Measurements from ENCODE around the gene FAM170B. TPM values are rescaled to one million over a fixed set of nuclear protein-coding genes. Genes with fewer than 3 reads are reported as not detected.

Gene FAM170B
- total and polyA plus RNA-seq, 2 experiments from 2014 or later = not detected

DNA sequence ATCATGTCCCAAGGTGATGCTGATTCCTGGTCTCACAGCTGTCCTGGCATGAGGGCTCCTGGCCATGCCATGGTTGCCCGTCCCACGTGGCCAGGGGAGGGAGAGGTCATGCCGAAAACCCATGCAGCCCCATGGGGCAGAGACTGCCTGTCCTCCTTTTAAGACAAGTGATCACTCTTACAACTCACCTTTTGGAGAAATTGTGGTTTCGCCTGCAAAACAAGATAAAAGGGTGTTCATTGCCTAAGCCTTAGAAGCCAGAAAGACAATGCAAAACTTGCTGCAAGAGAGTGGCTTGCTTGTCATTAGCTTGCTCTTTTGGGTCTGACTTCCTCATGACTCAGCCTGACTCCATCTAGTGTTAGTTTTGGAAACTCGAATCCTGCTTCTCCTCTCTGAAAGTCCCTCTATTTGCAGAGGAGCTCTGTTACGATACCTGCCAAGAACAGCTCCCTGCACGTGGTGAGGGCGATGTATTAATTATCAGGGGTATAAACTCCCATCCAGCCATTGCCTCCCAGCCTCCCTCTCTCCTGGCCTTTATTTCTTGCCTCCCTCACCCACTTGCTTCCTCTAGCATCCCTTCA is 27.7 kb upstream of the FAM170B start:
- Mint-ChIP-seq H3K27me3 (ENCODE audit: insufficient read depth, low read depth, poor library complexity) (peaks cover 5% of the 10 kb centered on the region), H3K36me3 (ENCODE audit: low read depth) (peaks cover 2% of the 10 kb centered on the region; the same call in 1 of the 3 replicates), H3K4me1 (peaks cover 31% of the 10 kb centered on the region), H3K4me3 (no peak overlapping the region), H3K27ac (no peak overlapping the region), H3K9me3 (0 out of 3 replicates have a peak, but pooled peaks cover 3% of the 10 kb centered on the region)
- Histone ChIP-seq H3K4me1 (ENCODE audit: insufficient read depth) (peaks cover 21% of the 10 kb centered on the region), H3K79me2 (replicated peaks; ENCODE audit: insufficient read depth) (no peaks in the 10 kb centered on the region), H4K20me1 (replicated peaks; ENCODE audit: insufficient read depth) (no peaks in the 10 kb centered on the region), H3F3A (replicated peaks; ENCODE audit: low read depth) (no peaks in the 10 kb centered on the region), H3K27me3 (ENCODE audit: insufficient read depth) (no peaks in the 10 kb centered on the region), H3K4me3 (no peak overlapping the region), H2AFZ (peak overlapping the region; percentile 70; the same call in 1 of the 2 replicates), H3K27ac (ENCODE audit: low read depth) (no peak overlapping the region), H3K4me2 (no peak overlapping the region), H3K36me3 (ENCODE audit: insufficient read depth) (no peaks in the 10 kb centered on the region), H3K9me2 (ENCODE audit: insufficient read depth) (no peaks in the 10 kb centered on the region)
- DNase-seq (ENCODE audit: low spot score) (peak; percentile 66), ATAC-seq (peak; percentile 62)
- TF ChIP-seq, protein P1, sequence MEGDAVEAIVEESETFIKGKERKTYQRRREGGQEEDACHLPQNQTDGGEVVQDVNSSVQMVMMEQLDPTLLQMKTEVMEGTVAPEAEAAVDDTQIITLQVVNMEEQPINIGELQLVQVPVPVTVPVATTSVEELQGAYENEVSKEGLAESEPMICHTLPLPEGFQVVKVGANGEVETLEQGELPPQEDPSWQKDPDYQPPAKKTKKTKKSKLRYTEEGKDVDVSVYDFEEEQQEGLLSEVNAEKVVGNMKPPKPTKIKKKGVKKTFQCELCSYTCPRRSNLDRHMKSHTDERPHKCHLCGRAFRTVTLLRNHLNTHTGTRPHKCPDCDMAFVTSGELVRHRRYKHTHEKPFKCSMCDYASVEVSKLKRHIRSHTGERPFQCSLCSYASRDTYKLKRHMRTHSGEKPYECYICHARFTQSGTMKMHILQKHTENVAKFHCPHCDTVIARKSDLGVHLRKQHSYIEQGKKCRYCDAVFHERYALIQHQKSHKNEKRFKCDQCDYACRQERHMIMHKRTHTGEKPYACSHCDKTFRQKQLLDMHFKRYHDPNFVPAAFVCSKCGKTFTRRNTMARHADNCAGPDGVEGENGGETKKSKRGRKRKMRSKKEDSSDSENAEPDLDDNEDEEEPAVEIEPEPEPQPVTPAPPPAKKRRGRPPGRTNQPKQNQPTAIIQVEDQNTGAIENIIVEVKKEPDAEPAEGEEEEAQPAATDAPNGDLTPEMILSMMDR (conservative IDR thresholded peaks at IDR 0.05; ENCODE audit: low read depth in 2 of 2) = peak; percentile 44 to 66; a peak in 3 of 4 replicates
- TF ChIP-seq JUNB (IDR thresholded peaks at IDR 0.05; ENCODE audit: unreplicated experiment) = no peak

DNA sequence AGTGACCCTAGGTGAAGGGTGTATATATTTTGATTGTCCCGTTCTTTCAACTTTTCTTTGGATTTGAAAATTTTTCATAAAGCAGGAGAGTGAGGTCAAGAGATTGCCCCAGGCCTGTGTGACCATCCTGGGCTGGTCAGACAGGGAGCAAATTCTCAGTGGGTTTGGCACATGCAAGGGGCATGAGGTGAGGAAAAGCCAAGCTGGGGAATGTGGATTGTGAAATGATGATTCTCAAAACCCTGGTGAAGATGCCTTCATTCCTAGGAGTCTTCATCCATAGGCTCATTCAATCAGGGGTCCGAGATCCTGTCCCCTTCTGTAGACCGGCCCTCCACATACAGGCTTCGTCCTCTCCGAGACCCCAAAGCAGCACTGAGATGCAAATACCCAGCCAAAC is 27.0 kb upstream of the FAM170B start:
- ATAC-seq (no peak), DNase-seq (ENCODE audit: low spot score) (no peak)
- peaks cover 3% of the 10 kb centered on the region; the same call in 1 of the 3 replicates for H3K36me3 Mint-ChIP-seq (ENCODE audit: low read depth)
- no peaks in the 10 kb centered on the region; the same call in 1 of the 2 replicates for H3K9me2 ChIP-seq (ENCODE audit: insufficient read depth)
- H3K4me1 ChIP-seq (ENCODE audit: insufficient read depth) = peaks cover 21% of the 10 kb centered on the region
- no peaks in the 10 kb centered on the region for H3K36me3 ChIP-seq (ENCODE audit: insufficient read depth)
- H3K79me2 ChIP-seq (replicated peaks; ENCODE audit: insufficient read depth) = no peaks in the 10 kb centered on the region
- no peak for TF ChIP-seq STAT1 (IDR thresholded peaks at IDR 0.05; ENCODE audit: unreplicated experiment)
- TF ChIP-seq EZH2 (IDR thresholded peaks at IDR 0.05; ENCODE audit: low read depth, unreplicated experiment) = no peak
- TF ChIP-seq NANOG (IDR thresholded peaks at IDR 0.05; ENCODE audit: borderline replicate concordance) = no peak
- no peak for TF ChIP-seq POLR2AphosphoS5 (IDR thresholded peaks at IDR 0.05; ENCODE audit: low read depth)
- TF ChIP-seq EZH2phosphoT487 (IDR thresholded peaks at IDR 0.05; ENCODE audit: unreplicated experiment) = no peak
- TF ChIP-seq, protein P1 (conservative IDR thresholded peaks at IDR 0.05; ENCODE audit: low read depth in 2 of 2) = no peak
- TF ChIP-seq, protein P2, sequence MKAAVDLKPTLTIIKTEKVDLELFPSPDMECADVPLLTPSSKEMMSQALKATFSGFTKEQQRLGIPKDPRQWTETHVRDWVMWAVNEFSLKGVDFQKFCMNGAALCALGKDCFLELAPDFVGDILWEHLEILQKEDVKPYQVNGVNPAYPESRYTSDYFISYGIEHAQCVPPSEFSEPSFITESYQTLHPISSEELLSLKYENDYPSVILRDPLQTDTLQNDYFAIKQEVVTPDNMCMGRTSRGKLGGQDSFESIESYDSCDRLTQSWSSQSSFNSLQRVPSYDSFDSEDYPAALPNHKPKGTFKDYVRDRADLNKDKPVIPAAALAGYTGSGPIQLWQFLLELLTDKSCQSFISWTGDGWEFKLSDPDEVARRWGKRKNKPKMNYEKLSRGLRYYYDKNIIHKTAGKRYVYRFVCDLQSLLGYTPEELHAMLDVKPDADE (IDR thresholded peaks at IDR 0.05) = no peak
- TF ChIP-seq JUNB (IDR thresholded peaks at IDR 0.05; ENCODE audit: unreplicated experiment) = no peak
- TF ChIP-seq, protein P3, sequence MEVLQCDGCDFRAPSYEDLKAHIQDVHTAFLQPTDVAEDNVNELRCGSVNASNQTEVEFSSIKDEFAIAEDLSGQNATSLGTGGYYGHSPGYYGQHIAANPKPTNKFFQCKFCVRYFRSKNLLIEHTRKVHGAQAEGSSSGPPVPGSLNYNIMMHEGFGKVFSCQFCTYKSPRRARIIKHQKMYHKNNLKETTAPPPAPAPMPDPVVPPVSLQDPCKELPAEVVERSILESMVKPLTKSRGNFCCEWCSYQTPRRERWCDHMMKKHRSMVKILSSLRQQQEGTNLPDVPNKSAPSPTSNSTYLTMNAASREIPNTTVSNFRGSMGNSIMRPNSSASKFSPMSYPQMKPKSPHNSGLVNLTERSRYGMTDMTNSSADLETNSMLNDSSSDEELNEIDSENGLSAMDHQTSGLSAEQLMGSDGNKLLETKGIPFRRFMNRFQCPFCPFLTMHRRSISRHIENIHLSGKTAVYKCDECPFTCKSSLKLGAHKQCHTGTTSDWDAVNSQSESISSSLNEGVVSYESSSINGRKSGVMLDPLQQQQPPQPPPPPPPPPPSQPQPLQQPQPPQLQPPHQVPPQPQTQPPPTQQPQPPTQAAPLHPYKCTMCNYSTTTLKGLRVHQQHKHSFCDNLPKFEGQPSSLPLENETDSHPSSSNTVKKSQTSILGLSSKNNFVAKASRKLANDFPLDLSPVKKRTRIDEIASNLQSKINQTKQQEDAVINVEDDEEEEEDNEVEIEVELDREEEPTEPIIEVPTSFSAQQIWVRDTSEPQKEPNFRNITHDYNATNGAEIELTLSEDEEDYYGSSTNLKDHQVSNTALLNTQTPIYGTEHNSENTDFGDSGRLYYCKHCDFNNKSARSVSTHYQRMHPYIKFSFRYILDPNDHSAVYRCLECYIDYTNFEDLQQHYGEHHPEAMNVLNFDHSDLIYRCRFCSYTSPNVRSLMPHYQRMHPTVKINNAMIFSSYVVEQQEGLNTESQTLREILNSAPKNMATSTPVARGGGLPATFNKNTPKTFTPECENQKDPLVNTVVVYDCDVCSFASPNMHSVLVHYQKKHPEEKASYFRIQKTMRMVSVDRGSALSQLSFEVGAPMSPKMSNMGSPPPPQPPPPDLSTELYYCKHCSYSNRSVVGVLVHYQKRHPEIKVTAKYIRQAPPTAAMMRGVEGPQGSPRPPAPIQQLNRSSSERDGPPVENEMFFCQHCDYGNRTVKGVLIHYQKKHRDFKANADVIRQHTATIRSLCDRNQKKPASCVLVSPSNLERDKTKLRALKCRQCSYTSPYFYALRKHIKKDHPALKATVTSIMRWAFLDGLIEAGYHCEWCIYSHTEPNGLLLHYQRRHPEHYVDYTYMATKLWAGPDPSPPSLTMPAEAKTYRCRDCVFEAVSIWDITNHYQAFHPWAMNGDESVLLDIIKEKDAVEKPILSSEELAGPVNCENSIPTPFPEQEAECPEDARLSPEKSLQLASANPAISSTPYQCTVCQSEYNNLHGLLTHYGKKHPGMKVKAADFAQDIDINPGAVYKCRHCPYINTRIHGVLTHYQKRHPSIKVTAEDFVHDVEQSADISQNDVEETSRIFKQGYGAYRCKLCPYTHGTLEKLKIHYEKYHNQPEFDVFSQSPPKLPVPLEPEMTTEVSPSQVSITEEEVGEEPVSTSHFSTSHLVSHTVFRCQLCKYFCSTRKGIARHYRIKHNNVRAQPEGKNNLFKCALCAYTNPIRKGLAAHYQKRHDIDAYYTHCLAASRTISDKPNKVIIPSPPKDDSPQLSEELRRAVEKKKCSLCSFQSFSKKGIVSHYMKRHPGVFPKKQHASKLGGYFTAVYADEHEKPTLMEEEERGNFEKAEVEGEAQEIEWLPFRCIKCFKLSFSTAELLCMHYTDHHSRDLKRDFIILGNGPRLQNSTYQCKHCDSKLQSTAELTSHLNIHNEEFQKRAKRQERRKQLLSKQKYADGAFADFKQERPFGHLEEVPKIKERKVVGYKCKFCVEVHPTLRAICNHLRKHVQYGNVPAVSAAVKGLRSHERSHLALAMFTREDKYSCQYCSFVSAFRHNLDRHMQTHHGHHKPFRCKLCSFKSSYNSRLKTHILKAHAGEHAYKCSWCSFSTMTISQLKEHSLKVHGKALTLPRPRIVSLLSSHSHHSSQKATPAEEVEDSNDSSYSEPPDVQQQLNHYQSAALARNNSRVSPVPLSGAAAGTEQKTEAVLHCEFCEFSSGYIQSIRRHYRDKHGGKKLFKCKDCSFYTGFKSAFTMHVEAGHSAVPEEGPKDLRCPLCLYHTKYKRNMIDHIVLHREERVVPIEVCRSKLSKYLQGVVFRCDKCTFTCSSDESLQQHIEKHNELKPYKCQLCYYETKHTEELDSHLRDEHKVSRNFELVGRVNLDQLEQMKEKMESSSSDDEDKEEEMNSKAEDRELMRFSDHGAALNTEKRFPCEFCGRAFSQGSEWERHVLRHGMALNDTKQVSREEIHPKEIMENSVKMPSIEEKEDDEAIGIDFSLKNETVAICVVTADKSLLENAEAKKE (CRISPR knock-in tag; IDR thresholded peaks at IDR 0.05) = no peak
- H2AFZ ChIP-seq = no peak overlapping the region
- no peak overlapping the region for H3K4me2 ChIP-seq
- H3K27ac ChIP-seq (ENCODE audit: low read depth) = no peak overlapping the region
- 0 out of 3 replicates have a peak, but pooled peaks cover 3% of the 10 kb centered on the region for H3K9me3 Mint-ChIP-seq
- H3K4me1 Mint-ChIP-seq = peaks cover 29% of the 10 kb centered on the region
- no peaks in the 10 kb centered on the region for H3K27me3 ChIP-seq (ENCODE audit: insufficient read depth)
- no peak overlapping the region for H3K4me3 ChIP-seq
- H3K27me3 Mint-ChIP-seq (ENCODE audit: insufficient read depth, low read depth, poor library complexity) = peaks cover 5% of the 10 kb centered on the region
- no peak overlapping the region for H3K4me3 Mint-ChIP-seq
- H3K27ac Mint-ChIP-seq = no peak overlapping the region
- no peaks in the 10 kb centered on the region for H4K20me1 ChIP-seq (replicated peaks; ENCODE audit: insufficient read depth)
- no peaks in the 10 kb centered on the region for H3F3A ChIP-seq (replicated peaks; ENCODE audit: low read depth)
